HG02870 (cell line): ENCODE measurements around the gene MRM2.

Experiments
- ATAC-seq: cut with Tn5 transposase; IDR thresholded peaks from one replicate; pipeline ENCODE4 v1.9.1; 2021; ENCODE audit warnings: mild to moderate bottlenecking, moderate library complexity; ENCODE audit not compliant: unreplicated experiment

MRM2 gene

GRCh38 chr7:2241580-2242540 lies at the start of gene MRM2, which contains the start of gene NUDT1:
TSS of gene MRM2 (minus strand) at chr7:2242205. CDS start at chr7:2242169, 36 bp downstream.
TSS of gene NUDT1 (plus strand) at chr7:2242226. CDS start at chr7:2244575, 2,349 bp downstream.
- peak; percentile 57 for ATAC-seq

GRCh38 chr7:2290877-2291276 lies 48.9 kb upstream of the MRM2 start:
- ATAC-seq: no peak

GRCh38 chr7:2289621-2290020 lies 47.6 kb upstream of the MRM2 start:
- ATAC-seq: no peak

GRCh38 chr7:2289111-2289586 lies 47.1 kb upstream of the MRM2 start:
- no peak for ATAC-seq

GRCh38 chr7:2288503-2288902 lies 46.5 kb upstream of the MRM2 start:
- no peak for ATAC-seq

- ATAC-seq: no peak
Measured at GRCh38 chr7:2287745-2288144, 45.7 kb upstream of the MRM2 start.

GRCh38 chr7:2283074-2283473 lies 41.1 kb upstream of the MRM2 start:
- no peak for ATAC-seq

- ATAC-seq: no peak
Measured at GRCh38 chr7:2282185-2282751, 40.3 kb upstream of the MRM2 start.

GRCh38 chr7:2281541-2281940 lies 39.5 kb upstream of the MRM2 start:
- no peak for ATAC-seq

- no peak for ATAC-seq
Measured at GRCh38 chr7:2280424-2280823, 38.4 kb upstream of the MRM2 start.

GRCh38 chr7:2279896-2280295 lies 37.9 kb upstream of the MRM2 start:
- ATAC-seq: no peak

GRCh38 chr7:2278026-2278425 lies 36.0 kb upstream of the MRM2 start:
- ATAC-seq: no peak

- no peak for ATAC-seq
Measured at GRCh38 chr7:2276107-2276506, 34.1 kb upstream of the MRM2 start.

- no peak for ATAC-seq
Measured at GRCh38 chr7:2275101-2275500, 33.1 kb upstream of the MRM2 start.

- ATAC-seq: no peak
Measured at GRCh38 chr7:2274666-2275065, 32.7 kb upstream of the MRM2 start.

- no peak for ATAC-seq
Measured at GRCh38 chr7:2273866-2274265, 31.9 kb upstream of the MRM2 start.

- no peak for ATAC-seq
Measured at GRCh38 chr7:2272031-2272430, 30.0 kb upstream of the MRM2 start.

GRCh38 chr7:2271273-2272026 lies 29.4 kb upstream of the MRM2 start:
- ATAC-seq: no peak

GRCh38 chr7:2270495-2270894 lies 28.5 kb upstream of the MRM2 start:
- no peak for ATAC-seq

- no peak for ATAC-seq
Measured at GRCh38 chr7:2269991-2270460, 28.0 kb upstream of the MRM2 start.
